K562 (cell line): ENCODE measurements around the gene RNF112. TPM values are rescaled to one million over a fixed set of nuclear protein-coding genes. Genes with fewer than 3 reads are reported as not detected.

Experiments
- ATAC-seq: fragments of 200-7000 bp; cut with Tn5 transposase; 3 replicates; pipeline ENCODE4 v1.9.1; 2020; ENCODE audit warnings: moderate library complexity
- BruUV-seq: library from RNA; stranded (reverse); fragments of 400-500 nt; replicated peaks from 2 replicates; lab custom pipeline; 2021; lab: Mats Ljungman, UMichigan
- CTCF ChIA-PET: fragments of 300-600 bp; formaldehyde crosslinking; extraction: SDS; loops from one replicate; lab custom pipeline; 2021; ENCODE audit warnings: low intra/inter-chr PET ratio; lab: Yijun Ruan, JAX
- POLR2A ChIA-PET: fragments of 300-600, 350-650 bp; sonication (Branson Sonifier 250); formaldehyde crosslinking; extraction: SDS; loops from one replicate; lab custom pipeline; 2021; ENCODE audit warnings: antibody characterized with exemption, inconsistent platforms; lab: Yijun Ruan, JAX
- DNase-seq, 4 experiments: peaks; one replicate each; pipeline versions ENCODE4 v3.0.0 to v3.0.0-alpha.2; 2011 to 2018; ENCODE audit warnings: low spot score in 3 of 4, mixed read lengths in 3 of 4; ENCODE audit errors: extremely low read depth in 1 of 4
- FAIRE-seq: peaks from 2 replicates; lab custom pipeline; 2011; peaks lifted over from hg19 to GRCh38; lab: Jason Lieb, UNC
- H2AFZ ChIP-seq: 2 replicates; pipeline ENCODE4 v1.6.0; 2011; ENCODE audit warnings: low read depth, low read length, control low read depth, inconsistent platforms
- H3K27ac ChIP-seq: fragments of 200-600 bp; 3 replicates; pipeline ENCODE4 v1.8.0; 2011; ENCODE audit warnings: low read depth, mild to moderate bottlenecking, control low read depth, inconsistent platforms, low read length, moderate library complexity, mixed read lengths; ENCODE audit errors: extremely low read depth
- H3K27me3 ChIP-seq, 2 experiments: fragments of 300-600 bp in 1 of 2; 2 replicates in 1 of 2; 3 replicates in 1 of 2; pipeline versions ENCODE4 v1.6.0 to v1.8.0; 2011; ENCODE audit warnings: inconsistent platforms in 2 of 2, low read length in 2 of 2, mild to moderate bottlenecking in 1 of 2, mixed read lengths in 1 of 2, moderate library complexity in 1 of 2; ENCODE audit not compliant: control insufficient read depth in 2 of 2, insufficient read depth in 2 of 2
- H3K36me3 ChIP-seq: fragments of 300-600 bp; 3 replicates; pipeline ENCODE4 v1.8.0; 2011; ENCODE audit warnings: mild to moderate bottlenecking, low read length, inconsistent platforms; ENCODE audit not compliant: control insufficient read depth, insufficient read depth
- H3K4me1 ChIP-seq, 2 experiments: fragments of 200-600 bp in 1 of 2; replicated peaks in 1 of 2; 2 replicates in 1 of 2; 3 replicates in 1 of 2; pipeline versions ENCODE4 v1.5.1 to v1.8.0; 2011; ENCODE audit warnings: inconsistent platforms in 2 of 2, low read length in 2 of 2, mild to moderate bottlenecking in 1 of 2, mixed read lengths in 1 of 2, moderate library complexity in 1 of 2; ENCODE audit not compliant: control insufficient read depth in 2 of 2, insufficient read depth in 2 of 2
- H3K4me2 ChIP-seq: 2 replicates; pipeline ENCODE4 v1.6.1; 2011; ENCODE audit warnings: low read length, control low read depth, inconsistent platforms, mixed read lengths; ENCODE audit not compliant: insufficient read depth
- H3K4me3 ChIP-seq: fragments of 200-600 bp; sonication (generic), shearing (Covaris generic); 2 replicates; pipeline ENCODE4 v1.5.1; 2016; ENCODE audit warnings: control low read depth, inconsistent platforms
- H3K79me2 ChIP-seq: fragments of 200-600 bp; 3 replicates; pipeline ENCODE4 v1.8.0; 2011; ENCODE audit warnings: low read length, inconsistent platforms; ENCODE audit not compliant: control insufficient read depth, insufficient read depth
- H3K9ac ChIP-seq, 2 experiments: 2 replicates each; pipeline versions ENCODE4 v1.6.0 to v1.6.1; 2011; ENCODE audit warnings: low read depth in 2 of 2, low read length in 2 of 2, control low read depth in 1 of 2, inconsistent platforms in 1 of 2, mild to moderate bottlenecking in 1 of 2, mixed read lengths in 1 of 2; ENCODE audit not compliant: insufficient read depth in 1 of 2
- H3K9me1 ChIP-seq: one replicate; pipeline ENCODE4 v1.6.0; 2011; ENCODE audit warnings: inconsistent platforms, mild to moderate bottlenecking, low read length, moderate library complexity; ENCODE audit not compliant: control insufficient read depth, insufficient read depth
- H3K9me3 ChIP-seq: replicated peaks from 2 replicates; pipeline ENCODE4 v1.5.1; 2011; ENCODE audit warnings: low read depth, low read length, inconsistent platforms; ENCODE audit not compliant: control insufficient read depth, insufficient read depth
- H4K20me1 ChIP-seq: replicated peaks from 2 replicates; pipeline ENCODE4 v1.6.1; 2011; ENCODE audit warnings: low read length, inconsistent platforms, mixed read lengths; ENCODE audit not compliant: control insufficient read depth, insufficient read depth
- CBFB ChIP-seq: sonication (generic); formaldehyde crosslinking; IDR thresholded peaks from 2 replicates; pipeline ENCODE4 v1.4.0; 2020; ENCODE audit warnings: mild to moderate bottlenecking, missing genetic modification reagents
- HNRNPH1 ChIP-seq: fragments of 200-400 bp; formaldehyde crosslinking; optimal IDR thresholded peaks from 2 replicates; pipeline ENCODE3; 2017; ENCODE audit warnings: low read depth, mild to moderate bottlenecking, low read length, moderate library complexity
- HSF4 ChIP-seq: fragments of 250-450 bp; sonication (Bioruptor Pico); IDR thresholded peaks from 2 replicates; pipeline ENCODE4 v2.1.2; 2022; ENCODE audit warnings: mild to moderate bottlenecking, moderate library complexity, borderline replicate concordance
- KDM5B ChIP-seq: fragments of 200-600 bp; sonication (generic); IDR thresholded peaks from 2 replicates; pipeline ENCODE4 v1.6.1; 2012; ENCODE audit warnings: low read depth, mild to moderate bottlenecking, moderate library complexity, low read length, control low read depth, inconsistent platforms; ENCODE audit not compliant: insufficient replicate concordance
- NFE2L1 ChIP-seq: fragments of 450-650 bp; IDR thresholded peaks from 2 replicates; pipeline ENCODE4 v1.6.1; 2016; ENCODE audit warnings: missing genetic modification characterization, low read depth, mild to moderate bottlenecking, missing compliant biosample characterization, moderate library complexity, borderline replicate concordance
- TSC22D4 ChIP-seq: fragments of 450-650 bp; IDR thresholded peaks from 2 replicates; pipeline ENCODE4 v1.6.1; 2016; ENCODE audit warnings: missing genetic modification characterization, missing biosample characterization, control low read depth
- ZNF121 ChIP-seq: sonication (generic); formaldehyde crosslinking; conservative IDR thresholded peaks from 2 replicates; pipeline ENCODE4 v1.8.0; 2022; ENCODE audit warnings: missing genetic modification reagents
- ZNF717 ChIP-seq: fragments of 250-450 bp; sonication (Bioruptor Pico); IDR thresholded peaks from 2 replicates; pipeline ENCODE4 v1.5.0; 2021
- WGBS: fragments of 100-300 bp; shearing (Covaris generic); methylation state at CpG from one replicate; pipeline ENCODE4 v1.1.6; 2016; ENCODE audit warnings: low coverage, mixed read lengths; ENCODE audit not compliant: insufficient coverage; ENCODE audit errors: missing lambda C conversion rate; 5-methylcytosine and 5-hydroxymethylcytosine counted together
- in situ Hi-C: fragments of 300-500 bp; cut with MboI; formaldehyde crosslinking; loops from 4 replicates; pipeline ENCODE4 v1.15.0; 2018; ENCODE audit warnings: inconsistent platforms, mixed read lengths
- intact Hi-C: fragments of 100-400 bp; cut with micrococcal nuclease; formaldehyde crosslinking; loops from 2 replicates; pipeline ENCODE4 v1.14.2; 2022
- polyA plus RNA-seq, 8 experiments: library from polyadenylated mRNA; depleted of rRNA in 4 of 8; stranded (reverse) in 5 of 8; unstranded in 3 of 8; fragments of >200 nt; fragmentation: Nextera tagmentation in 2 of 8; fragmentation: Illumina TruSeq in 1 of 8; extraction: Ambion mirVana in 2 of 8; extraction: Trizol in 1 of 8; gene quantifications; 2 replicates each; pipeline versions ENCODE4 v1.2.1 to v1.2.3, GENCODE V29; 2011 to 2014; ENCODE audit warnings: inconsistent platforms in 1 of 8, missing spikeins in 1 of 8
- total RNA-seq, 7 experiments: library from RNA; depleted of rRNA in 6 of 7; stranded (reverse); fragments of >200 nt in 6 of 7; fragmentation: Illumina TruSeq in 2 of 7; extraction: Trizol in 2 of 7; gene quantifications; 2 replicates each; pipeline versions ENCODE4 v1.2.1 to v1.2.3, GENCODE V29; 2011 to 2021; ENCODE audit warnings: low replicate concordance in 1 of 7
- TF ChIP-seq, protein P1 (sequence below): sonication (generic); IDR thresholded peaks from 2 replicates; pipeline ENCODE4 v1.6.1; 2016
- TF ChIP-seq, protein P2 (sequence below): fragments of 450-650 bp; IDR thresholded peaks from 2 replicates; pipeline ENCODE4 v1.6.1; 2018; ENCODE audit warnings: mild to moderate bottlenecking, low read depth; ENCODE audit not compliant: partially characterized antibody

RNF112 gene
- total and polyA plus RNA-seq, 9 of the 15 experiments (the other 6 are each of a cell fraction or from before 2014, with no cell fraction given), result 0.05 TPM; not detected in 8

DNA sequence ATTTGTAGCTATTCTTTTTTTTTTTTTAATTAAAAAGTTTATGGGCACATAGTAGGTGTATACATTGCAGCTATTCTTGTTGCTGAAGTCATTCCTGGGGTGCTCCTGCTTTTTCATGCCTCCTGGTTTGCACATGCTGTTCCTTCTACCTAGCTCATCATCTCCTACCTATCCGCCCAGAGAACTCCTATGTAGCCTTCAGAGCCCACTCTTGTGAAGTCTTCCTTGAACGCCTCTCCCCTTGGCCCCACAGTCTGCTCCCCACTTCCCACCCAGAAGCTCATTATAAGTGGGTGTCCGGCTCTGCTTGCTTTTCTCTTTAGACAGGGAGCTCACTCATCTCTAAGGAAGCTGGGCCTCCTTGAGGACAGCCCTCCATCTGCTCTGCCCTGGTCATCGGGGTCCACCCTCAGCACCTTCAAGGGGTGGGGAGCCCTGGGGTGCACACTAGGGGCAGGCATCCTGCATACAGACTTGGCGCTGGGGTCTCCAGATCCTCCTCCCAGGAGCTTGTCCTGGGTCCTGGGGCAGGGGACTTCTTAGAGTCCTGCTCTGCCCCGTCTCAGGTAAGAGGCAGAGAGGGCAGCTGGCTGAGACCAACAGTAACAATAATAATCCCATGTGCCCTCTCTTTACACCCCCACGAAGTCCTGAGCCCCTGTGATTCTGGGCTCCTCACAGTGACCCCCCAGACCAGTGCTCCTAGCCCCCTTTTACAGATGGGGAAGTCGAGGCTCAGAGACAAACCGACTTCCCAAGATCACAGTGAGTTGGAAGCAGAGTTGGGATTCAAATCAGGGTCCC is 45.0 kb upstream of the RNF112 start:
- CTCF ChIA-PET, result no interaction called here
- no peaks in the 10 kb centered on the region for H3K36me3 ChIP-seq
- no peak for ATAC-seq
- H3K9me3 ChIP-seq, result no peaks in the 10 kb centered on the region
- H4K20me1 ChIP-seq, result no peaks in the 10 kb centered on the region
- no peak overlapping the region for H3K9ac ChIP-seq
- no peak overlapping the region for H2AFZ ChIP-seq
- in situ Hi-C loops, result loop anchor here (10.0 kb wide), 1 partner anchor 399 kb away; no protein-coding TSS in a partner anchor
- POLR2A ChIA-PET, result interaction anchor here (0.6 to 2.4 kb wide), 2 partner anchors 12 to 20 kb away, joined by 4 to 9 read pairs; partner anchors contain the start of gene MAPK7
- H3K4me2 ChIP-seq, result no peak overlapping the region
- no peak overlapping the region for H3K27ac ChIP-seq
- TF ChIP-seq CBFB (CRISPR knock-in tag), result no peak
- TF ChIP-seq, all 486 proteins: peak for 0
- no TSS peak for BruUV-seq
- intact Hi-C loops, result no loop called here
- DNase-seq (no peak), FAIRE-seq (no peak)
- WGBS, result 27% methylated on average over 7 of the region's 9 CpGs
- no peaks in the 10 kb centered on the region for H3K27me3 ChIP-seq
- no peak overlapping the region for H3K4me3 ChIP-seq
- peaks cover 9% of the 10 kb centered on the region; the same call in 2 of the 3 replicates for H3K79me2 ChIP-seq
- H3K4me1 ChIP-seq, result peaks cover 6 to 29% of the 10 kb centered on the region in 2 experiments; a peak in 4 of 5 replicates
- H3K9me1 ChIP-seq, result no peaks in the 10 kb centered on the region

DNA sequence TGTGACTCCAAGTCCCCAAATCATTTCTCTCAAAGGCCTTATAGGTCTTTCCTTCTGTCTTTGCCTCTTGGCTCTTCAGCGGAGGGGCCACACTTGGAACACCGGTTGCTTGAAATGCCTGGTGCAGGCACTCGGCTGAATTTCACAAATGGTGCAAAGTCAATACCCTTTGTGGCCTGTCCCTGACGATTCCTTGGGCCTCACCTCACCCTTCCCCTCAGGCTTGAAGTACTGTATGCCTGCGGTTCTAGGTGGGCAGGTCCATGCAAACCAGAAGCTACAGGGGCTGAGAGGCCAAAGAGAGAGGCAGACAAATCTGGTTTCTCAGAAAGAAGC is 44.4 kb upstream of the RNF112 start:
- no peaks in the 10 kb centered on the region for H3K36me3 ChIP-seq
- POLR2A ChIA-PET, result interaction anchor here (0.6 to 2.4 kb wide), 2 partner anchors 11 to 20 kb away, joined by 4 to 9 read pairs; partner anchors contain the start of gene MAPK7
- no peak for DNase-seq
- in situ Hi-C loops, result loop anchor here (10.0 kb wide), 1 partner anchor 398 kb away; no protein-coding TSS in a partner anchor
- H2AFZ ChIP-seq, result no peak overlapping the region
- WGBS, result 44% methylated on average over 5 of the region's 5 CpGs
- no peaks in the 10 kb centered on the region for H3K27me3 ChIP-seq
- peaks cover 6% of the 10 kb centered on the region; the same call in 2 of the 3 replicates for H3K79me2 ChIP-seq
- intact Hi-C loops, result no loop called here
- CTCF ChIA-PET, result interaction anchor here (0.6 kb wide), 1 partner anchor 159 kb away, joined by 3 read pairs; no protein-coding TSS in a partner anchor
- peaks cover 3 to 25% of the 10 kb centered on the region in 2 experiments; a peak in 4 of 5 replicates for H3K4me1 ChIP-seq
- no peaks in the 10 kb centered on the region for H3K9me3 ChIP-seq
- H4K20me1 ChIP-seq, result no peaks in the 10 kb centered on the region
- no peak overlapping the region for H3K4me3 ChIP-seq
- H3K27ac ChIP-seq, result no peak overlapping the region
- no peak overlapping the region for H3K4me2 ChIP-seq
- no peak for ATAC-seq
- FAIRE-seq, result no peak
- H3K9ac ChIP-seq, result no peak overlapping the region
- no peaks in the 10 kb centered on the region for H3K9me1 ChIP-seq
- no TSS peak for BruUV-seq
- TF ChIP-seq ZNF717 (CRISPR knock-in tag) (no peak), TSC22D4 (tag) (no peak), NFE2L1 (tag) (no peak), KDM5B (no peak), ZNF121 (CRISPR knock-in tag) (no peak), HNRNPH1 (no peak), HSF4 (no peak)
- TF ChIP-seq, protein P1, sequence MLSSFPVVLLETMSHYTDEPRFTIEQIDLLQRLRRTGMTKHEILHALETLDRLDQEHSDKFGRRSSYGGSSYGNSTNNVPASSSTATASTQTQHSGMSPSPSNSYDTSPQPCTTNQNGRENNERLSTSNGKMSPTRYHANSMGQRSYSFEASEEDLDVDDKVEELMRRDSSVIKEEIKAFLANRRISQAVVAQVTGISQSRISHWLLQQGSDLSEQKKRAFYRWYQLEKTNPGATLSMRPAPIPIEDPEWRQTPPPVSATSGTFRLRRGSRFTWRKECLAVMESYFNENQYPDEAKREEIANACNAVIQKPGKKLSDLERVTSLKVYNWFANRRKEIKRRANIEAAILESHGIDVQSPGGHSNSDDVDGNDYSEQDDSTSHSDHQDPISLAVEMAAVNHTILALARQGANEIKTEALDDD, result no peak
- TF ChIP-seq, protein P2, sequence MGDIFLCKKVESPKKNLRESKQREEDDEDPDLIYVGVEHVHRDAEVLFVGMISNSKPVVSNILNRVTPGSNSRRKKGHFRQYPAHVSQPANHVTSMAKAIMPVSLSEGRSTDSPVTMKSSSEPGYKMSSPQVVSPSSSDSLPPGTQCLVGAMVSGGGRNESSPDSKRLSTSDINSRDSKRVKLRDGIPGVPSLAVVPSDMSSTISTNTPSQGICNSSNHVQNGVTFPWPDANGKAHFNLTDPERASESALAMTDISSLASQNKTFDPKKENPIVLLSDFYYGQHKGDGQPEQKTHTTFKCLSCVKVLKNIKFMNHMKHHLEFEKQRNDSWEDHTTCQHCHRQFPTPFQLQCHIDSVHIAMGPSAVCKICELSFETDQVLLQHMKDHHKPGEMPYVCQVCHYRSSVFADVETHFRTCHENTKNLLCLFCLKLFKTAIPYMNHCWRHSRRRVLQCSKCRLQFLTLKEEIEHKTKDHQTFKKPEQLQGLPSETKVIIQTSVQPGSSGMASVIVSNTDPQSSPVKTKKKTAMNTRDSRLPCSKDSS, result no peak
